Left ventricle myocardium superior (tissue), 1 donor: ENCODE results near the gene CALHM3. TPM values are rescaled to one million over a fixed set of nuclear protein-coding genes. Genes with fewer than 3 reads are reported as not detected.
A peak's percentile ranks its signal among the peaks of the same experiment; 100 is the strongest.

ENCODE experiments used
- ATAC-seq: fragments of 200-7000 bp; cut with Tn5 transposase; one replicate; pipeline ENCODE4 v1.9.1; 2020; ENCODE audit warnings: mild to moderate bottlenecking, moderate library complexity
- DNase-seq: peaks from one replicate; pipeline ENCODE4 v3.0.0-alpha.2; 2020
- intact Hi-C: fragments of 100-400 bp; cut with micrococcal nuclease; formaldehyde crosslinking; loops from one replicate; pipeline ENCODE4 v1.11.0; 2022
- total RNA-seq: library from RNA; stranded (reverse); fragmentation: NEBNext Ultra II Directional; extraction: Animal tissue kit (Norgen Biotek cat#: 25700); gene quantifications from one replicate; pipeline ENCODE4 v1.2.1, GENCODE V29; 2021
- donor health status: DM: no; HTN: yes; CAD: no; lungs with severe emphysema.

CALHM3 gene
- total RNA-seq, 1 donor from 2014 or later, result not detected

DNA sequence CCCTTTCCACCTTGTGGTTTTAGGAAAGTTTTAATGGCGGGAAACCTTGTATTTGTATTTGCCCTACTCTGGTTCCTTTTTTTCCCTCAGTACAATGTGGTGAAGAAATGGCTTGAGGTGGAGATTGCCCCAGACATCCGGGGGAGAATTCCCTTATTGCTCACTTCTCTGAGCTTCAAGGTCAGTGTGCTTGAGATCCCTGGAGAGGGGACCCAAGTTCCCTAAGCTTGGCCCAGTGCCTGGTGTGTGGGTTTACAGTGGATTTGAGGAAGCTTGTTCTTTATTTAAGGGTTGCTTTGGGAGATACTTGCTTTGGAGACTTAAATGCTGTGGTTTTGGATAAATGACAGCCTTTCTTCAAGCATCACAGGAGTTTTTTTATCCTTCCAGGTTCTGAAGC is 45.2 kb downstream of the CALHM3 start:
- ATAC-seq (peak; percentile 57), DNase-seq (peak; percentile 63)
- intact Hi-C loops, result no loop called here

DNA sequence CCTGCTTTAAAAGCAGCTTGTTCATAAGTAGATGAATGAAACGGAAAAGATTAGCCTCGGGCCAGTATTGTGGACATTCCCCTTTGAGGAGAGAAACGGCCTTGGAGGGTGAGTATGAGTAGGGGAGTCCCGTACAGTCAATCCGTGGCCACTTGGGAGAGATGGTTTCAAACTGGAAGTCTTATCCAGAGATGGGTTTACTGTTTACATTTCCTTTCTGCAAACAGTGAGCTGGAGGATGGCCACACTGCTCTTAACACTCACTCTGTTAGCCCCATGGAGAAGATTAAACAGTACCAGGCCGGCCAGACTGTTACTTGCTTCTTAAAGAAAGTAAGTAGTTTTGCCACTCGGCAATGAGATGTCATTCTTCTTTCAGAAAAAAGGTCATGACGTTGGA is 47.1 kb downstream of the CALHM3 start:
- DNase-seq (no peak), ATAC-seq (no peak)
- intact Hi-C loops, result no loop called here

DNA sequence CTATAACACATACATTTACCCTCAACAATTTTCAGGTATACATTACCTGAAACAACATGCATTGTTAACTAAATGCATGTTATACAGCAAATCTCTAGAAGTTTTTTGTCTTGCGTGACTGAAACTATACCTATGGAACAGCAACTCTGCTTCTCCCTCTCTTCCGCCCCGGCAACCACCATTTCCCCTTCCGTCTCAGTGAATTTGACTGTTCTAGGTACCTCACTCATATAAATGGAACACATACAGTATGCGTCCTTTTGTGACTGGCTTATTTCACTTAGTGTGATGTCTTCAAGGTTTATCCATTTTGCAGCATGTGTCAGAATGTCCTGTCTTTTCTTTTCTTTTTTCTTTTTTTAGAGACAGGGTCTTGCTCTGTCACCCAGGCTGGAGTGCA is 49.4 kb downstream of the CALHM3 start:
- intact Hi-C loops, result no loop called here
- no peak for DNase-seq
- no peak for ATAC-seq

DNA sequence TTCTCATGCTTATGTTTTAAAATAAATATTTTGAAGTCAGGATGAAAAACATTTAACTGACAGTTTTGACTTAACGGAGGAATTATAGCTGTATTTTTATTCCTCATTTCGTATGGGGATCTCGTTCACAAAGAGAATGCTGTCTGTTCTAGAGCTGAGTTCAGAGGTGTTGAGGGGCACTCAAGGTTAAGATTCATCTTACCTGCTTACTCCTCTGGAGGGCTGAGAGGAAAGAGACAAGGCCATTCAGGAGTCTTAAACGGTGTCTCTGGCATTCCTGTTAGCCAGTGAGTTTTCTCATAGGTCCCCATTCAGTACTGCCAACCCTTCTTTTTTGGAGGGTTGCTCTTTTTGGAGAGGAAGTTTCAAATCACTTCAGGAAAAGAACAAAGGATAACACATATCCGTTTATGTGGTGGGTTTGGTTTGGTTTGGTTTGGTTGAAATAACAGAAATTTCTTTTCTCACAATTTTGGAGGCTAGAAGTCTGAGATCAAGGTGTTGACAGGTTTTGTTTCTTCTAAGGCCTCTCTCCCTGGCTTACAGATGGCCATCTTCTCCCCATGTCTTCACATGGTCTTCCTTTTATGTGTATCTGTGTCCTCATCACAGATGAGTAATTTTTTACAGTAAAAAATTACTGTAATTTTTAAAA is 49.9 kb downstream of the CALHM3 start:
- ATAC-seq (no peak), DNase-seq (no peak)
- intact Hi-C loops, result no loop called here

DNA sequence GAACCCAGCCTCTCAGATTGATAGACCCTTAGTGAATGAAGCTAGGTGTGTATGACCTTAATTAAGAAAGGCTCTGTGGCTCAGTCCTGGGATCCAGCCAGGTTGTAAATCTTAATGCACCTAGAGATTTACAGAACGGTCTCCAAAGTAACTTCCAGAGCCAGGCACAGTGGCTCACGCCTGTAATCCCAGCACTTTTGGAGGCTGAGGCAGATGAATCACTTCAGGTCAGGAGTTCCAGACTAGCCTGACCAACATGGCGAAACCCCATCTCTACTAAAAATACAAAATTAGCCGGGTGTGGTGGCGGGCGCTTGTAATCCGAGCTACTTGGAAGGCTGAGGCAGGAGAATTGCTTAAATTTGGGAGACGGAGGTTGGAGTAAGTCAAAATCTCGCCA is 51.2 kb downstream of the CALHM3 start:
- ATAC-seq, result no peak
- no peak for DNase-seq
- intact Hi-C loops, result no loop called here

DNA sequence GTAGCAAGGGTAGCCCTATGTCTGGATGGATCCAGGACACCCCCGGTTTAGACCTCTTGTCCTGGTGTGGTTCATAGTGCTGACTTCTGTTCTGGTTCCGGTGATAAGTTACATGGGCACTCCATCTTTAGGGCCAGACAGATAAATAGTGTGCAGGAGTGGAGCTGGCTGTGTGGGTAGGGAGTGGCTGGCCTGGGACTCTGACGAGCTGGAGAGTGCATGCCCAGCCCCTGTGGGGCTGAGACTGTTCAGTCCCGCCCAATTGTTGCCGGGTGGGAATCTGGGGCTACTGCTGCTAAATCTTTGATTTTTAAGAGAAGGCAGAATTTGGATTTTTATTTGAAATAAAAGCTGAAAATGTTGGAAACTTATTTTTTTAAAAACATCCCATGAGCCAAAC is 55.3 kb downstream of the CALHM3 start:
- intact Hi-C loops, result no loop called here

More for the DNA sequence above, 55.3 kb downstream of the CALHM3 start:
- DNase-seq (no peak), ATAC-seq (no peak)

Other genes with a start within 250 kb of the CALHM3 start
- gene RPEL1, start 233.4 kb downstream of the CALHM3 start, total RNA-seq, result not detected
- gene INA, start 202.1 kb downstream of the CALHM3 start, total RNA-seq, result not detected
- 5.5 TPM for gene PCGF6, start 128.1 kb downstream of the CALHM3 start, total RNA-seq
- 2.8 TPM for gene TAF5, start 111.3 kb downstream of the CALHM3 start, total RNA-seq
- gene ATP5MK, start 82.8 kb downstream of the CALHM3 start, total RNA-seq, result 1,234 TPM
- gene PDCD11, start 82.6 kb downstream of the CALHM3 start, total RNA-seq, result 12.1 TPM
- 9.8 TPM for gene CALHM2, start 26.9 kb downstream of the CALHM3 start, total RNA-seq
- gene CALHM1, start 20.3 kb downstream of the CALHM3 start, total RNA-seq, result not detected
- gene NEURL1, start 14.5 kb upstream of the CALHM3 start, total RNA-seq, result not detected